ENCODE data around the gene TUBAL3.

DNA sequence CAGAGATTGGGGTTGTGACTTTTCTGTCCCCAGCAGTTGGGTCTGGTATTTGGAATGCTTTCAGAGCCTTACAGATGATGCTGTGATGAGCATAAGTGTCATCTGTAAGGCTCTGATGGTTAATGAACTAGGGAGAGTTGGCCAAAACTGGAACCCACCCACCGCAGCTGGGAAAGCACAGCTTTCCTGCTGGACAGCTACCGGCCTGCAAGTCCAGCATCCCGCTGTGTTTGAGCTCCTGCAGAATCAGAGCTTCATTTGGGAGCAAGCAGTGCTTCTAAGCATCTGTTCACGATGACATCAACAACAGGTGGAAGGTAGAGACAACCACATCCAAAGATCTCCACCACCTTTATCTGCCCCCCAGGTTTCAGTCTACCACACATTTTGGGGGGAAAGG, 28.2 kb downstream of the TUBAL3 start:
- TF ChIP-seq RAD21 (IDR thresholded peaks at IDR 0.05) (no peak), CTCF (IDR thresholded peaks at IDR 0.05; ENCODE audit: low read depth, low read length, missing input control) (no peak), FOXA2 (IDR thresholded peaks at IDR 0.05) (no peak)
